Upper lobe of left lung (tissue), 4 donors: ENCODE results near the gene FSTL1.

Experiments
- CTCF ChIP-seq, 6 experiments: fragments of 450-650 bp in 4 of 6; fragments of 200-600 bp in 2 of 6; sonication (generic) in 2 of 6; IDR thresholded peaks; one replicate each; pipeline ENCODE4 v1.5.1; 2016 to 2019; ENCODE audit warnings: antibody characterized with exemption in 6 of 6
- EP300 ChIP-seq, 4 donors: sonication (generic); formaldehyde crosslinking; IDR thresholded peaks; one replicate each; pipeline ENCODE4 v1.5.1; 2017; ENCODE audit warnings: antibody characterized with exemption in 4 of 4, control low read depth in 2 of 4
- POLR2A ChIP-seq, 4 donors: fragments of 450-650 bp; IDR thresholded peaks; one replicate each; pipeline ENCODE4 v1.5.1; 2016 to 2017; ENCODE audit warnings: antibody characterized with exemption in 4 of 4, mild to moderate bottlenecking in 2 of 4
- POLR2AphosphoS5 ChIP-seq, 2 donors: sonication (generic); formaldehyde crosslinking; IDR thresholded peaks; one replicate each; pipeline ENCODE4 v1.5.1; 2017; ENCODE audit warnings: antibody characterized with exemption in 2 of 2

- TF ChIP-seq EP300 (IDR thresholded peaks at IDR 0.05) = no peak
- TF ChIP-seq CTCF (IDR thresholded peaks at IDR 0.05) = no peak
- no peak for TF ChIP-seq POLR2AphosphoS5 (IDR thresholded peaks at IDR 0.05)
- TF ChIP-seq POLR2A (IDR thresholded peaks at IDR 0.05) = no peak
These were observed 82.6 kb downstream of the FSTL1 start for GRCh38 chr3:120368172-120368571.
